B cell (primary cell): ENCODE measurements around the gene SPOCK1. TPM values are rescaled to one million over a fixed set of nuclear protein-coding genes. Genes with fewer than 3 reads are reported as not detected.

Source experiments
- ATAC-seq: fragments of 200-7000 bp; cut with Tn5 transposase; one replicate; pipeline ENCODE4 v1.10.0; 2021; ENCODE audit warnings: low read depth, mild to moderate bottlenecking, moderate number of reproducible peaks, moderate library complexity
- CTCF ChIA-PET: fragments of 350-600 bp; sonication (Branson Sonifier 250); formaldehyde crosslinking; loops from one replicate; lab custom pipeline; 2021; ENCODE audit warnings: antibody characterized with exemption, inconsistent platforms; lab: Charles Lee
- POLR2A ChIA-PET: fragments of 350-600 bp; sonication (Branson Sonifier 250); formaldehyde crosslinking; loops from one replicate; lab custom pipeline; 2021; ENCODE audit warnings: antibody characterized with exemption; lab: Charles Lee
- DNase-seq: peaks from one replicate; pipeline ENCODE4 v3.0.0; 2013
- H2AFZ ChIP-seq: 2 replicates; pipeline ENCODE4 v1.6.1; 2012; ENCODE audit warnings: mild to moderate bottlenecking, low read depth, low read length; ENCODE audit not compliant: insufficient read depth, poor library complexity, severe bottlenecking
- H3K27ac ChIP-seq, 2 donors: 1 replicate in 1 of 2; 2 replicates in 1 of 2; pipeline ENCODE4 v1.5.1; 2012 to 2013; ENCODE audit warnings: low read length in 2 of 2, mild to moderate bottlenecking in 2 of 2, moderate library complexity in 1 of 2
- H3K27me3 ChIP-seq, 4 experiments: fragments of 200-600 bp in 1 of 4; sonication (generic) in 1 of 4; replicated peaks in 1 of 4; 1 replicate in 2 of 4; 2 replicates in 2 of 4; pipeline versions ENCODE4 v1.6.1 to v1.7.0; 2013 to 2016; ENCODE audit warnings: low read length in 3 of 4, mild to moderate bottlenecking in 2 of 4, mixed read lengths in 1 of 4, moderate library complexity in 1 of 4; ENCODE audit not compliant: insufficient read depth in 4 of 4, control insufficient read depth in 3 of 4; ENCODE audit errors: control extremely low read depth in 1 of 4
- H3K36me3 ChIP-seq, 2 experiments: replicated peaks in 1 of 2; 1 replicate in 1 of 2; 2 replicates in 1 of 2; pipeline versions ENCODE4 v1.6.1 to v1.7.1; 2013; ENCODE audit warnings: low read length in 1 of 2; ENCODE audit not compliant: insufficient read depth in 2 of 2, control insufficient read depth in 1 of 2; ENCODE audit errors: control extremely low read depth in 1 of 2, extremely low read depth in 1 of 2
- H3K4me1 ChIP-seq, 2 donors: fragments of 200-600 bp in 1 of 2; sonication (generic) in 1 of 2; 1 replicate in 1 of 2; 2 replicates in 1 of 2; pipeline versions ENCODE4 v1.5.1 to v1.6.1; 2013 to 2017; ENCODE audit warnings: low read length in 2 of 2; ENCODE audit not compliant: control insufficient read depth in 2 of 2, insufficient read depth in 2 of 2
- H3K4me2 ChIP-seq: replicated peaks from 2 replicates; pipeline ENCODE3; 2012; ENCODE audit warnings: mild to moderate bottlenecking, low read depth, low read length; ENCODE audit not compliant: poor library complexity, severe bottlenecking
- H3K4me3 ChIP-seq, 5 experiments: fragments of 200-600 bp in 1 of 5; sonication (generic) in 1 of 5; 1 replicate in 3 of 5; 2 replicates in 2 of 5; pipeline versions ENCODE4 v1.5.1 to v1.7.0; 2011 to 2016; ENCODE audit warnings: low read length in 4 of 5, mild to moderate bottlenecking in 4 of 5, low read depth in 2 of 5, control low read depth in 1 of 5, moderate library complexity in 1 of 5; ENCODE audit not compliant: insufficient read depth in 1 of 5; ENCODE audit errors: control extremely low read depth in 1 of 5, extremely low read depth in 1 of 5
- H3K79me2 ChIP-seq: fragments of 200-600 bp; sonication (generic); one replicate; pipeline ENCODE4 v1.6.0; 2016; ENCODE audit warnings: low read length; ENCODE audit not compliant: control insufficient read depth, insufficient read depth
- H3K9ac ChIP-seq: fragments of 200-600 bp; sonication (generic); 2 replicates; pipeline ENCODE4 v1.6.1; 2017; ENCODE audit warnings: mild to moderate bottlenecking, low read length, moderate library complexity
- H3K9me3 ChIP-seq, 3 donors: one replicate each; pipeline versions ENCODE4 v1.6.1 to v1.7.1; 2013; ENCODE audit warnings: low read length in 2 of 3; ENCODE audit not compliant: control insufficient read depth in 2 of 3, insufficient read depth in 1 of 3; ENCODE audit errors: control extremely low read depth in 1 of 3
- H4K20me1 ChIP-seq: 2 replicates; pipeline ENCODE4 v1.6.0; 2012; ENCODE audit warnings: mild to moderate bottlenecking, low read length; ENCODE audit not compliant: insufficient read depth, control insufficient read depth, poor library complexity, severe bottlenecking
- H3K27ac Mint-ChIP-seq: one replicate; pipeline ENCODE4 v1.8.0; 2021; ENCODE audit warnings: mixed read lengths
- H3K27me3 Mint-ChIP-seq: one replicate; pipeline ENCODE4 v1.8.0; 2021; ENCODE audit warnings: mixed read lengths
- H3K4me1 Mint-ChIP-seq: one replicate; pipeline ENCODE4 v1.8.0; 2021; ENCODE audit warnings: mixed read lengths
- H3K4me3 Mint-ChIP-seq: one replicate; pipeline ENCODE4 v1.8.0; 2021; ENCODE audit warnings: mixed read lengths
- H3K9me3 Mint-ChIP-seq: one replicate; pipeline ENCODE4 v1.8.0; 2022; ENCODE audit warnings: mixed read lengths; ENCODE audit not compliant: insufficient read depth
- CTCF ChIP-seq: fragments of 200-600 bp; IDR thresholded peaks from one replicate; pipeline ENCODE4 v1.8.0; 2022; ENCODE audit warnings: antibody characterized with exemption, mild to moderate bottlenecking
- EZH2 ChIP-seq: IDR thresholded peaks from 2 replicates; pipeline ENCODE4 v1.6.1; 2012; ENCODE audit warnings: borderline replicate concordance, low read depth, mild to moderate bottlenecking, moderate library complexity, low read length; ENCODE audit not compliant: insufficient read depth, poor library complexity, severe bottlenecking
- WGBS: methylation state at CpG from one replicate; pipeline ENCODE4 v1.1.5; 2013; ENCODE audit warnings: missing lambda C conversion rate; ENCODE audit not compliant: insufficient coverage; 5-methylcytosine and 5-hydroxymethylcytosine counted together
- intact Hi-C: fragments of 100-400 bp; cut with micrococcal nuclease; formaldehyde crosslinking; loops from one replicate; pipeline ENCODE4 v1.10.0; 2022
- polyA plus RNA-seq: library from polyadenylated mRNA; depleted of rRNA; stranded (reverse); fragments of >200 nt; gene quantifications from 2 replicates; pipeline ENCODE4 v1.2.3, GENCODE V29; 2012
- total RNA-seq, 2 donors: library from RNA; stranded (reverse); fragments of 120-200 nt in 1 of 2; gene quantifications; 1 replicate in 1 of 2; 2 replicates in 1 of 2; pipeline versions ENCODE4 v1.2.3 to v1.2.4, GENCODE V29; 2013 to 2022

The SPOCK1 gene
- total and polyA plus RNA-seq, 2 donors (not counting 1 experiment from before 2014, with no cell fraction given), result not detected

GRCh38 chr5:137082951-137083350, 416.2 kb downstream of the SPOCK1 start:
- Histone ChIP-seq H3K27me3 (no peaks in the 10 kb centered on the region), H3K4me3 (no peak overlapping the region), H3K79me2 (no peaks in the 10 kb centered on the region), H2AFZ (no peak overlapping the region), H3K4me2 (no peak overlapping the region), H3K36me3 (no peaks in the 10 kb centered on the region), H4K20me1 (no peaks in the 10 kb centered on the region), H3K4me1 (no peaks in the 10 kb centered on the region), H3K27ac (no peak overlapping the region), H3K9me3 (peaks cover 0 to 7% (median 0%) of the 10 kb centered on the region in 3 donors), H3K9ac (no peak overlapping the region)
- intact Hi-C loops, result no loop called here
- Mint-ChIP-seq H3K27ac (no peak overlapping the region), H3K4me3 (no peak overlapping the region), H3K4me1 (no peaks in the 10 kb centered on the region), H3K9me3 (no peaks in the 10 kb centered on the region), H3K27me3 (peaks cover 6% of the 10 kb centered on the region)
- WGBS, result 96% methylated on average over 5 of the region's 6 CpGs
- ATAC-seq (no peak), DNase-seq (no peak)
- no peak for TF ChIP-seq CTCF
- no peak for TF ChIP-seq EZH2
- POLR2A ChIA-PET, result no interaction called here
- CTCF ChIA-PET, result no interaction called here

GRCh38 chr5:137078171-137078665, 420.9 kb downstream of the SPOCK1 start:
- DNase-seq (no peak), ATAC-seq (no peak)
- no peak overlapping the region for H3K27ac Mint-ChIP-seq
- intact Hi-C loops, result no loop called here
- no peak overlapping the region for H3K4me2 ChIP-seq
- H3K9me3 Mint-ChIP-seq, result no peaks in the 10 kb centered on the region
- no peaks in the 10 kb centered on the region for H3K4me1 ChIP-seq
- no peak overlapping the region for H3K4me3 ChIP-seq
- H3K4me1 Mint-ChIP-seq, result peaks cover under 1% of the 10 kb centered on the region
- no peak overlapping the region for H3K27ac ChIP-seq
- H3K9ac ChIP-seq, result no peak overlapping the region
- peaks cover 0 to 2% (median 0%) of the 10 kb centered on the region in 3 donors for H3K9me3 ChIP-seq
- no peak overlapping the region for H3K4me3 Mint-ChIP-seq
- WGBS, result 86% methylated on average over 2 of the region's 7 CpGs
- CTCF ChIA-PET, result no interaction called here
- H3K27me3 ChIP-seq, result no peaks in the 10 kb centered on the region
- no peaks in the 10 kb centered on the region for H3K36me3 ChIP-seq
- peaks cover 6% of the 10 kb centered on the region for H3K27me3 Mint-ChIP-seq
- TF ChIP-seq EZH2 (no peak), CTCF (no peak)
- H3K79me2 ChIP-seq, result no peaks in the 10 kb centered on the region
- POLR2A ChIA-PET, result no interaction called here
- H4K20me1 ChIP-seq, result no peaks in the 10 kb centered on the region
- no peak overlapping the region for H2AFZ ChIP-seq
